ENCODE results near the gene VPS11.
"Not testable (repeated sequence)": the region's sequence is repeated elsewhere in the genome, so short reads cannot be mapped to it uniquely, and the experiment has no call there.

VPS11 gene

DNA sequence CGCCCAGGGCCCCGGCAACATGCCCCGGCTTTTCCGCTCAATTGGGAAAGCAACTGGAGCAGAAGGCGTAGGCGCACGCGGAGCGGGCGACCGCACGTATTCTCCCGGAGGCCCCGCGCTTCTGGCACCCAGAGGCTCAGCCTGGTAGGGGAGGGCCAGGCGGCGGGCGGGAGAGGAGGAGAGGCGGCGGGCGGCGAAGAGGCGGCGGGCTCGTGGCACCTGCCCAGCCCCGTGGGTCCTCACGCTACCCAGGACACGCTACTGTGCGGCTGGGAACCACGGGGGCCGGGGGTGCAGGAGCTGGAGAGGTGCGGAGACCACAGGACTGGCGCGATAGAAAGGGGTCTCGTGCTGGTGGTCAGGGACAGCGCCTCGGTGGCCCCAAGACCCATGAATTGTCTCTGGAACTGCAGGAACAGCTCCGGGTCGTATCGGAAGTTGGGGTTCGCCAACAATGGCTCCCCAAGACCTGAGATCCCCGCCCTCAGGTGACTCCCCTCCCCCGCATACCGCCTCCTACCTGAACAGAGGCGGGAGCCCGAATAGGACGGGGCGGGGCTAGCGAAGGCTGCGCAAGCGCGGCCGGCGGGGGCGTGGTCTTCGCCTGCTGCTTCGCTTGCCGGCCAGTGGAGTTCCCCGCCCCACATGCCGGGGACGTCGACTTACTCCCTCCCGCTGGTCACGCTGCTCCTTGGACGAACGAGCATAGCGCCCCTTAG is 37.1 kb upstream of the VPS11 start, which contains the start of gene SLC37A4:
Gene SLC37A4 (minus strand): TSS at position 549 of the 719 bp plus-strand sequence.
- peaks cover 4% of the 10 kb centered on the region for H3K27me3 Mint-ChIP-seq (ENCODE audit: low read depth, poor library complexity)
- peak within 1 kb of the TSS; percentile 92 for H3K27ac Mint-ChIP-seq
- H3K36me3 Mint-ChIP-seq (ENCODE audit: low read depth): peaks cover 11% of the 10 kb centered on the region
- peak within 1 kb of the TSS; percentile 87 for H3K4me3 Mint-ChIP-seq
- DNase-seq: peak; percentile 98
- TF ChIP-seq, protein P1, sequence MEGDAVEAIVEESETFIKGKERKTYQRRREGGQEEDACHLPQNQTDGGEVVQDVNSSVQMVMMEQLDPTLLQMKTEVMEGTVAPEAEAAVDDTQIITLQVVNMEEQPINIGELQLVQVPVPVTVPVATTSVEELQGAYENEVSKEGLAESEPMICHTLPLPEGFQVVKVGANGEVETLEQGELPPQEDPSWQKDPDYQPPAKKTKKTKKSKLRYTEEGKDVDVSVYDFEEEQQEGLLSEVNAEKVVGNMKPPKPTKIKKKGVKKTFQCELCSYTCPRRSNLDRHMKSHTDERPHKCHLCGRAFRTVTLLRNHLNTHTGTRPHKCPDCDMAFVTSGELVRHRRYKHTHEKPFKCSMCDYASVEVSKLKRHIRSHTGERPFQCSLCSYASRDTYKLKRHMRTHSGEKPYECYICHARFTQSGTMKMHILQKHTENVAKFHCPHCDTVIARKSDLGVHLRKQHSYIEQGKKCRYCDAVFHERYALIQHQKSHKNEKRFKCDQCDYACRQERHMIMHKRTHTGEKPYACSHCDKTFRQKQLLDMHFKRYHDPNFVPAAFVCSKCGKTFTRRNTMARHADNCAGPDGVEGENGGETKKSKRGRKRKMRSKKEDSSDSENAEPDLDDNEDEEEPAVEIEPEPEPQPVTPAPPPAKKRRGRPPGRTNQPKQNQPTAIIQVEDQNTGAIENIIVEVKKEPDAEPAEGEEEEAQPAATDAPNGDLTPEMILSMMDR (IDR thresholded peaks at IDR 0.05): no peak
- no peaks in the 10 kb centered on the region for H3K9me3 Mint-ChIP-seq
- H3K4me1 Mint-ChIP-seq: peaks cover 32% of the 10 kb centered on the region

DNA sequence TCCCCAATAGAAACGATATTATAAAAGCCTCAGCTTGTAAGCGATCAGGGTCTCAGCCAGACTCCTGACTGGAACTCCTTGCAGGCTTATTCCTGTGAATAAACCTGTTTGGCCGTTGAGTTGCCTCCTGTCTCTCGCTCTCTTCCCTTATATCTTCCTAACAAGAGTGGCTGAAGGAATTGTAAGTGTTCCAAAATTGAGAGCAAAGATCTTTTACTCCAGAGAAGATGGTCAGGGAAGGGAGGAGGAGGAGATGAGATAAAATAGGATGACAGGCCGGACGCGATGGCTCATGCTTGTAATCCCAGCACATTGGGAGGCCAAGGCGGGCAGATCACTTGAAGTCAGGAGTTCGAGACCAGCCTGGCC is 35.7 kb upstream of the VPS11 start:
- Mint-ChIP-seq H3K27ac (no peak overlapping the region), H3K4me3 (no peak overlapping the region), H3K9me3 (no peaks in the 10 kb centered on the region), H3K4me1 (peaks cover 31% of the 10 kb centered on the region), H3K27me3 (ENCODE audit: low read depth, poor library complexity) (peaks cover 4% of the 10 kb centered on the region), H3K36me3 (ENCODE audit: low read depth) (peaks cover 7% of the 10 kb centered on the region)
- no peak for DNase-seq
- TF ChIP-seq, protein P1 (IDR thresholded peaks at IDR 0.05): no peak

DNA sequence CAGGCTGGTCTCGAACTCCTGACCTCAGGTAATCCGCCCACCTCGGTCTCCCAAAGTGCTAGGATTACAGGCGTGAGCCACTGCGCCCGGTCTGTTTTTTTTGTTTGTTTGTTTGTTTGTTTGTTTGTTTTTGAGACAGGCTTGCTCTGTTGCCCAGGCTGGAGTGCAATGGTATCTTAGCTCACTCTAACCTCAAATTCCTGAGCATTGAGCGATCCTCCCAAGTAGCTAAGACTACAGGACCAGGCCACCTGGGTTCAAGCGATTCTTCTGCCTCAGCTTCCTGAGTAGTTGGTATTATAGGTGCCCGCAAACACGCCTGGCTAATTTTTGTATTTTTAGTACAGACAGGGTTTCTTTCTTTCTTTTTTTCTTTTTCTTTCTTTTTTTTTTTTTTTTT is 34.2 kb upstream of the VPS11 start:
- H3K36me3 Mint-ChIP-seq (ENCODE audit: low read depth); H3K9me3 Mint-ChIP-seq; DNase-seq; H3K27ac Mint-ChIP-seq; H3K4me3 Mint-ChIP-seq; H3K27me3 Mint-ChIP-seq (ENCODE audit: low read depth, poor library complexity): not testable (repeated sequence)
- H3K4me1 Mint-ChIP-seq: peaks cover 16% of the 10 kb centered on the region

DNA sequence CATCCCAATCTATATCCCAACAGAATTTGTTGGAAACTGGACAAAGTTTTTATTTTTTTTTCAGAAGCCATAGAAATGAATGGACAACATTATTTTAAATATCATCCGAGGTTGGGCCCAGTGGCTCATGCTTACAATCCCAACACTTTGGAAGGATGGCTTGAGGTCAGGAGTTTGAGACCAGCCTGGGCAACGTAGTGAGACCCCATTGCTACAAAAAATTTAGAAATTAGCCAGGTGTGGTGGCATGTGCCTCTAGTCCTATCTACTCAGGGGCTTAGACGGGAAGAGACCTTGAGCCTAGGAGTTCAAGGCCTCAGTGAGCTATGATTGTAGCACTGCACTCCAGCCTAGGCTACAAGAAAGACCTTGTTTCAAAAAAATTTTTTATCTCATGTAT is 32.8 kb upstream of the VPS11 start:
- TF ChIP-seq, protein P1 (IDR thresholded peaks at IDR 0.05): no peak
- Mint-ChIP-seq H3K36me3 (ENCODE audit: low read depth) (no peaks in the 10 kb centered on the region), H3K4me3 (no peak overlapping the region), H3K27ac (no peak overlapping the region), H3K9me3 (no peaks in the 10 kb centered on the region), H3K4me1 (peaks cover 9% of the 10 kb centered on the region), H3K27me3 (ENCODE audit: low read depth, poor library complexity) (peaks cover 6% of the 10 kb centered on the region)
- DNase-seq: no peak

DNA sequence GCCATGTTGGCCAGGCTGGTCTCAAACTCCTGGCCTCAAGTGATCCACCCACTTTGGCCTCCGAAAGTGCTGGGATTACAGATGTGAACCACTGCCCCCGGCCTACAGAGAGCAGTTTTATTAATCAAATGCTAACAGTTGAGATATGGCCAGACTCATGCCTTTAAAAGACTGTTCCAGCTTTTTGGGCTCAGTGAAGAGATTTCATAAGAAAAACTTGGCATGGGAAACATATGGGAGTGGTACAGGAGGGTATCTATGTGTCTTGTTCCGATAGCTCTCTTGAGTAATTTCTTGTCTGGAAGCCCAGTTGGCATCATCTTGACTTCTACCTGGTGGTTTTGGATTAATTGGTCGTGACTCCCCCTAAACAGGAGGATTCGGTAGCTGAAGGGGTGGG is 28.7 kb upstream of the VPS11 start:
- Mint-ChIP-seq H3K27me3 (ENCODE audit: low read depth, poor library complexity) (peaks cover 6% of the 10 kb centered on the region), H3K27ac (peak overlapping the region; percentile 72), H3K36me3 (ENCODE audit: low read depth) (no peaks in the 10 kb centered on the region), H3K4me3 (no peak overlapping the region), H3K4me1 (peaks cover 15% of the 10 kb centered on the region), H3K9me3 (no peaks in the 10 kb centered on the region)
- no peak for DNase-seq
- TF ChIP-seq, protein P1 (IDR thresholded peaks at IDR 0.05): no peak

DNA sequence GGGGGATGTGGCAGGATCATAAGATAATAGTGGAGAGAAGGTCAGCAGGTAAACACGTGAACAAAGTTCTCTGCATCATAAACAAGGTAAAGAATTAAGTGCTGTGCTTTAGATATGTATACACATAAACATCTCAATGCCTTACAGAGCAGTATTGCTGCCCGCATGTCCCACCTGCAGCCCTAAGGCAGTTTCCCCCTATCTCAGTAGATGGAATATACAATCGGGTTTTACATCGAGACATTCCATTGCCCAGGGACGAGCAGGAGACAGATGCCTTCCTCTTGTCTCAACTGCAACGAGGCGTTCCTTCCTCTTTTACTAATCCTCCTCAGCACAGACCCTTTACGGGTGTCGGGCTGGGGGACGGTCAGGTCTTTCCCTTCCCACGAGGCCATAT is 28.1 kb upstream of the VPS11 start:
- peaks cover 17% of the 10 kb centered on the region for H3K4me1 Mint-ChIP-seq
- not testable (repeated sequence) for DNase-seq; H3K27me3 Mint-ChIP-seq (ENCODE audit: low read depth, poor library complexity); H3K36me3 Mint-ChIP-seq (ENCODE audit: low read depth); H3K4me3 Mint-ChIP-seq; H3K27ac Mint-ChIP-seq; H3K9me3 Mint-ChIP-seq
